Activated CD4-positive, alpha-beta T cell treated with anti-CD3 and anti-CD28 coated beads for 36 hours (primary cell): ENCODE results near the gene ZP4. TPM values are rescaled to one million over a fixed set of nuclear protein-coding genes. Genes with fewer than 3 reads are reported as not detected.

Experiments
- ATAC-seq: fragments of 200-7000 bp; cut with Tn5 transposase; one replicate; pipeline ENCODE4 v1.10.0; 2021; ENCODE audit warnings: mild to moderate bottlenecking, moderate library complexity
- CTCF ChIA-PET: fragments of 350-600 bp; sonication (Branson Sonifier 250); formaldehyde crosslinking; loops from one replicate; lab custom pipeline; 2021; ENCODE audit warnings: antibody characterized with exemption; lab: Charles Lee
- POLR2A ChIA-PET: fragments of 350-600 bp; sonication (Branson Sonifier 250); formaldehyde crosslinking; loops from one replicate; lab custom pipeline; 2021; ENCODE audit warnings: antibody characterized with exemption, inconsistent platforms; lab: Charles Lee
- DNase-seq: peaks from one replicate; pipeline ENCODE4 v3.0.0-alpha.2; 2020
- H3K27ac Mint-ChIP-seq: one replicate; pipeline ENCODE4 v1.8.0; 2021; ENCODE audit warnings: mixed read lengths
- H3K27me3 Mint-ChIP-seq: one replicate; pipeline ENCODE4 v1.8.0; 2021; ENCODE audit warnings: mixed read lengths
- H3K36me3 Mint-ChIP-seq: one replicate; pipeline ENCODE4 v1.8.0; 2021; ENCODE audit warnings: low read depth, mixed read lengths
- H3K4me1 Mint-ChIP-seq: one replicate; pipeline ENCODE4 v1.8.0; 2021; ENCODE audit warnings: mixed read lengths
- H3K4me3 Mint-ChIP-seq: one replicate; pipeline ENCODE4 v1.8.0; 2021; ENCODE audit warnings: mild to moderate bottlenecking, moderate library complexity, mixed read lengths
- H3K9me3 Mint-ChIP-seq: one replicate; pipeline ENCODE4 v1.8.0; 2021; ENCODE audit warnings: low read depth, mixed read lengths
- intact Hi-C, 2 experiments: fragments of 100-400 bp; cut with DNase I in 1 of 2; cut with micrococcal nuclease in 1 of 2; formaldehyde crosslinking; loops; one replicate each; pipeline versions ENCODE4 v1.14.2 to v1.15.1; 2022 to 2024; cut with DNase I, micrococcal nuclease
- total RNA-seq, 2 experiments: library from RNA; stranded (reverse); gene quantifications; one replicate each; pipeline ENCODE4 v1.2.3, GENCODE V29; 2021

The ZP4 gene
- total RNA-seq, 2 experiments from 2014 or later, result not detected

GRCh38 chr1:237901299-237901934 lies 10.7 kb upstream of the ZP4 start:
- H3K27ac Mint-ChIP-seq, result no peak overlapping the region
- H3K4me1 Mint-ChIP-seq, result no peaks in the 10 kb centered on the region
- DNase-seq (no peak), ATAC-seq (no peak)
- ChIA-PET CTCF (no interaction called here), POLR2A (no interaction called here)
- H3K9me3 Mint-ChIP-seq, result peaks cover 6% of the 10 kb centered on the region
- H3K4me3 Mint-ChIP-seq, result no peak overlapping the region
- no peaks in the 10 kb centered on the region for H3K27me3 Mint-ChIP-seq
- no peaks in the 10 kb centered on the region for H3K36me3 Mint-ChIP-seq
- intact Hi-C loops, result no loop called here

- Mint-ChIP-seq H3K36me3 (no peaks in the 10 kb centered on the region), H3K4me3 (no peak overlapping the region), H3K27me3 (no peaks in the 10 kb centered on the region), H3K27ac (no peak overlapping the region), H3K9me3 (peaks cover 2% of the 10 kb centered on the region), H3K4me1 (no peaks in the 10 kb centered on the region)
- intact Hi-C loops, result no loop called here
- ChIA-PET CTCF (no interaction called here), POLR2A (no interaction called here)
- DNase-seq (no peak), ATAC-seq (no peak)
Measured at GRCh38 chr1:237895630-237896029, 4.9 kb upstream of the ZP4 start.

GRCh38 chr1:237894131-237894530 lies 3.4 kb upstream of the ZP4 start:
- DNase-seq, result no peak
- ChIA-PET CTCF (no interaction called here), POLR2A (no interaction called here)
- H3K4me3 Mint-ChIP-seq, result no peak overlapping the region
- H3K27ac Mint-ChIP-seq, result no peak overlapping the region
- no peaks in the 10 kb centered on the region for H3K36me3 Mint-ChIP-seq
- no peaks in the 10 kb centered on the region for H3K4me1 Mint-ChIP-seq
- peaks cover 2% of the 10 kb centered on the region for H3K9me3 Mint-ChIP-seq
- no peak for ATAC-seq
- no peaks in the 10 kb centered on the region for H3K27me3 Mint-ChIP-seq
- intact Hi-C loops, result no loop called here

GRCh38 chr1:237891979-237892378 lies 1.3 kb upstream of the ZP4 start:
- no peak overlapping the region for H3K4me3 Mint-ChIP-seq
- ATAC-seq, result no peak
- ChIA-PET POLR2A (no interaction called here), CTCF (no interaction called here)
- H3K9me3 Mint-ChIP-seq, result peaks cover 2% of the 10 kb centered on the region
- H3K27ac Mint-ChIP-seq, result no peak overlapping the region
- H3K36me3 Mint-ChIP-seq, result no peaks in the 10 kb centered on the region
- no peaks in the 10 kb centered on the region for H3K27me3 Mint-ChIP-seq
- no peak for DNase-seq
- no peaks in the 10 kb centered on the region for H3K4me1 Mint-ChIP-seq
- intact Hi-C loops, result no loop called here

DNA sequence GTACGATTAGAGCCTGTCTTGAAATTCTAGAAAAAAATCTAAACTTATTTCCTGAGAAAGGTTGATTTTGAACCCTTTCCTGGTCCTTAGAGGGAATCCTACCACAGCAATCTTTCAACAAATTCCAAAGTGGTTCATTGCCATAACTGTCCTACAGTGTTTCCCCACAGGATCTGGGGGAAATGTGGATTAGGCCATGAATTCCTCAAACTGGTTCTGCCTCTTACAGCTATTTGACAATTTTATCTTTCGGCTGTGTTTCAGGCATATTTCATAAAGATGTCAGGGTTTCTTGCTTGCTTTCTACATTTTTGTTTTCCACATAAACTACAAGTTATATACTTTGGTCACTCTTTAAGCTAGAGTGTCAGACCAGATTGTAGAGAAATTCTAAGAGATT lies 544 bp upstream of the ZP4 start:
- H3K9me3 Mint-ChIP-seq, result peaks cover 2% of the 10 kb centered on the region
- ATAC-seq (no peak), DNase-seq (no peak)
- ChIA-PET CTCF (no interaction called here), POLR2A (no interaction called here)
- no peaks in the 10 kb centered on the region for H3K27me3 Mint-ChIP-seq
- intact Hi-C loops, result no loop called here
- H3K4me3 Mint-ChIP-seq, result no peak overlapping the region
- no peaks in the 10 kb centered on the region for H3K4me1 Mint-ChIP-seq
- no peaks in the 10 kb centered on the region for H3K36me3 Mint-ChIP-seq
- H3K27ac Mint-ChIP-seq, result no peak overlapping the region

DNA sequence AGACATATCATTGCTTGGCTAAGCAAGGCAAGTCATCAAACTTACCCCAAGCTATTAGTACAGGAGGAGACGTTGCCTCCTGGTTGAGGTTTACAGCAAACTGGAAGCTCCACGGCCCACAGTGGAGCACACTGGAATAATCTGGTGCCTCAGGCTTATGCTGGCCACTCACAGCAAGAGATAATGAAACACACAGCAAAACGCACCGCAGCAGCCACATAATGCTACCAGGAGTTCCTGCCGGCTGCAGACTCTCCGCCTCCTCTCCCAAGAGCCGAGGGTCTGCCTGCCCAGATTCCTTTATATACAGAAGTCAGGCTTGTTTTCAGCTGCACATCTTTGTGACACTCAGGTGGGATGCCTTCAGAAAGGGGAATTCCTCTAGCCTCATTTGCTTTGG lies 306 bp downstream of the ZP4 start:
- no peak overlapping the region for H3K4me3 Mint-ChIP-seq
- H3K36me3 Mint-ChIP-seq, result no peaks in the 10 kb centered on the region
- peaks cover 4% of the 10 kb centered on the region for H3K9me3 Mint-ChIP-seq
- no peak overlapping the region for H3K27ac Mint-ChIP-seq
- intact Hi-C loops, result no loop called here
- H3K27me3 Mint-ChIP-seq, result no peaks in the 10 kb centered on the region
- POLR2A ChIA-PET, result no interaction called here
- CTCF ChIA-PET, result no interaction called here
- ATAC-seq, result no peak
- no peaks in the 10 kb centered on the region for H3K4me1 Mint-ChIP-seq
- DNase-seq, result no peak

DNA sequence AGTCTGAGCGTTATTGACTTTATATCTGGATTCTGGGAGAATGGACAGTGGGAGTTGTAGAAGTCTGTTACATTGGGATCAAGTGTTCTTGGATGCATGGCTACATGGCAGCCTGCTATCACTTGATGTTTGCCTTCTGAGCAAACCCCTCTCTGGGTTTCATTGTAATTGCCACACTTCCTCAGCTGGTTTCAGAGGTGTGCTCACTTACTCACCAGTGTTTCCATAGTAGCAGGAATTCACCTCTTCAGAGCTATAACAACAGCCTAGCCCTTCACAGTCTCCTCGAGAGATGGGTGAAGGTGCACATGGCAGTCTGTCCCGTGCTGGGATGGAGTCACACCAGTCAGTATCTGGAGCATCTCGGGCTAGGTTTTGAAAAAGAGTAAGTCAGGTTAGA lies 2.6 kb downstream of the ZP4 start:
- H3K9me3 Mint-ChIP-seq, result peaks cover 4% of the 10 kb centered on the region
- intact Hi-C loops, result no loop called here
- H3K4me3 Mint-ChIP-seq, result no peak overlapping the region
- peaks cover 1% of the 10 kb centered on the region for H3K27me3 Mint-ChIP-seq
- ChIA-PET POLR2A (no interaction called here), CTCF (no interaction called here)
- H3K27ac Mint-ChIP-seq, result no peak overlapping the region
- no peak for ATAC-seq
- H3K4me1 Mint-ChIP-seq, result no peaks in the 10 kb centered on the region
- no peaks in the 10 kb centered on the region for H3K36me3 Mint-ChIP-seq
- no peak for DNase-seq

DNA sequence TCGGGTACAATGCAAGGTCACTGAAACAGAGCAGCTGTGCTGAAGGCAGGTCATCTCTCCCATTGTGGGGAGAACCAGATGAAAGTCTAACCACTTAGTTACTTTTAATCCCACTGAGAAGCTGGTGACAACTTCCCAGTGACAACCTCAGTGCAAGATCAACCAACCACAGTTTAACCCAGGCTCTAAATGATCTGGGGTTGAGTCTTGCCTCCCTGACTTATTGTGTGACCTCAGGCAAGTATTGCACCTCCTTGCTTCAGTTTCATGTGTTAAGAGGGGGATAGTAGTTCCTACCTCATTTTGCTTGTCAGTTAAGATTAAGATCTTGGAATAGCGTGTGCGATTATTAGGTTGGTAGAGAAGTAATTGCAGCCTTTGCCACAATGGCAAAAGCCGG lies 3.2 kb downstream of the ZP4 start:
- CTCF ChIA-PET, result no interaction called here
- peaks cover 1% of the 10 kb centered on the region for H3K27me3 Mint-ChIP-seq
- no peak overlapping the region for H3K4me3 Mint-ChIP-seq
- no peaks in the 10 kb centered on the region for H3K4me1 Mint-ChIP-seq
- intact Hi-C loops, result no loop called here
- no peak overlapping the region for H3K27ac Mint-ChIP-seq
- no peaks in the 10 kb centered on the region for H3K36me3 Mint-ChIP-seq
- no peak for ATAC-seq
- no peak for DNase-seq
- POLR2A ChIA-PET, result no interaction called here
- H3K9me3 Mint-ChIP-seq, result peaks cover 7% of the 10 kb centered on the region

- Mint-ChIP-seq H3K27me3 (peaks cover 1% of the 10 kb centered on the region), H3K4me1 (no peaks in the 10 kb centered on the region), H3K27ac (no peak overlapping the region), H3K4me3 (no peak overlapping the region), H3K36me3 (no peaks in the 10 kb centered on the region), H3K9me3 (peaks cover 9% of the 10 kb centered on the region)
- ChIA-PET POLR2A (no interaction called here), CTCF (interaction anchor here (1.1 kb wide), 1 partner anchor 9 kb away, joined by 3 read pairs; no protein-coding TSS in a partner anchor)
- DNase-seq, result no peak
- no peak for ATAC-seq
- intact Hi-C loops, result no loop called here
Measured at GRCh38 chr1:237884237-237884636, 6.5 kb downstream of the ZP4 start.

DNA sequence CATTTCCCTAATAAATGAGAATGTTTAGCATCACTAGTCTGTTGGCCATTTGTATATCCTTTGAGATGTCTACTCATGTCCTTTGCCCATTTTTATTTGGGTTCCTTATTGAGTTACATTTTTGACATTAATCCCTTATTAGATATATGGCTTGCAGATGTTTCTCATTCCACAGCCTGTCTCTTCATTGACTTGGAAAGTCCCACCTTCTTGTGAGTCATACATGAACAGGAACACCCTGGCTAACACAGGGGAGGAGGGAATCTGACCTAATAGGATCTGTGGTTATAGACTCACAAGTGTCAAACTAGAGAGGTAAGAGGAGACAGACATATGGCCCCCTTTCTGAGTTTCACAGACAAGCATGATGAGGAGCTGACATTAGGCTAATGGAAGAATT lies 11.5 kb downstream of the ZP4 start:
- Mint-ChIP-seq H3K27me3 (peaks cover 1% of the 10 kb centered on the region), H3K4me1 (no peaks in the 10 kb centered on the region), H3K36me3 (no peaks in the 10 kb centered on the region), H3K9me3 (peaks cover 7% of the 10 kb centered on the region), H3K4me3 (no peak overlapping the region), H3K27ac (no peak overlapping the region)
- intact Hi-C loops, result loop anchor here in 1 of 2 experiments (10.0 kb wide), 1 partner anchor 756 kb away; no protein-coding TSS in a partner anchor
- ChIA-PET POLR2A (no interaction called here), CTCF (interaction anchor here (2.0 kb wide), 1 partner anchor 15 kb away, joined by 6 read pairs; no protein-coding TSS in a partner anchor)
- DNase-seq, result no peak
- ATAC-seq, result no peak

DNA sequence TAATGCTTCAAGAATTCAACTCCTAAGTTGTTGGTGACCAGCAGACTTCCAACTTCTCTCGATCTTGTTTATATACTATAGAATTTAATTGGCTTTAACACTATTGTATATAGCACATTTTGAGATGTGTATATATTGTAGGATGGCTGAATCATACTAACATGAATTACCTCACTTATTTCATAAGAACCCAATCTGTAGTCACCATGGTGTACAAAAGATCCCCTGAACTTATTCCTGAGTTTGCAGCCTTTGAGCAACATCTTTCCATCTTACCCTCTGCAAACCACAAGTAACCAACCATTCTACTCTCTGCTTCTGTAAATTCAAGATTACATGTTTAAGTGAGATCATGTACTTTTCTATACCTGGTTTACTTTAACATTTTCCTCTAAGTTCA lies 12.3 kb downstream of the ZP4 start:
- POLR2A ChIA-PET, result no interaction called here
- no peak for DNase-seq
- CTCF ChIA-PET, result interaction anchor here (2.0 kb wide), 1 partner anchor 14 kb away, joined by 6 read pairs; no protein-coding TSS in a partner anchor

DNA sequence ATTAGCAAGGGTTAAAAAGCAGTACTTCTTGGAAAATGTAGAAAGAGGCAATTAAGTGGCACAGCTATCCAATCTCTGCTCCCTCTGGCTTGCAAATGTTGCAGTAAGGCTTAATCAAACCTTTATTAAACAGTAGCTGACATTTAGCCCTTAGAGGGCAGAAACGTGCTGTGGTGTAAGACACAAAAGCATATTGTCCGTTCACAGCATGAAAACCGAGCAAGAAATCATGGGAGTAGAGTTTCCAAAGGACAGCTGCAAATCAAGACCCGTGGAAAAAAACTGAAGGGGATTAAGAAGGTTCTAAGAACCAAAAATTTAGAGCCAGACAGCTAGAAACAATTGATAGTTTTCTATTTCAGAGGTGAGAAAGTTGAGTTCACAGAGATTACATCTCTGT lies 13.1 kb downstream of the ZP4 start:
- Mint-ChIP-seq H3K4me1 (no peaks in the 10 kb centered on the region), H3K4me3 (no peak overlapping the region), H3K36me3 (no peaks in the 10 kb centered on the region), H3K27me3 (no peaks in the 10 kb centered on the region), H3K27ac (no peak overlapping the region), H3K9me3 (peaks cover 4% of the 10 kb centered on the region)
- intact Hi-C loops, result loop anchor here in 1 of 2 experiments (10.0 kb wide), 1 partner anchor 757 kb away; no protein-coding TSS in a partner anchor
- ChIA-PET POLR2A (no interaction called here), CTCF (interaction anchor here (2.0 kb wide), 1 partner anchor 14 kb away, joined by 6 read pairs; no protein-coding TSS in a partner anchor)
- DNase-seq, result no peak
- ATAC-seq, result no peak

More for the DNA sequence above, 12.3 kb downstream of the ZP4 start:
- peaks cover 7% of the 10 kb centered on the region for H3K9me3 Mint-ChIP-seq
- ATAC-seq, result no peak
- no peaks in the 10 kb centered on the region for H3K4me1 Mint-ChIP-seq
- intact Hi-C loops, result loop anchor here in 1 of 2 experiments (10.0 kb wide), 1 partner anchor 756 kb away; no protein-coding TSS in a partner anchor
- no peaks in the 10 kb centered on the region for H3K27me3 Mint-ChIP-seq
- H3K36me3 Mint-ChIP-seq, result no peaks in the 10 kb centered on the region
- no peak overlapping the region for H3K4me3 Mint-ChIP-seq
- no peak overlapping the region for H3K27ac Mint-ChIP-seq
